Vagina (tissue), 2 donors: ENCODE results near the gene TMX3. TPM values are rescaled to one million over a fixed set of nuclear protein-coding genes. Genes with fewer than 3 reads are reported as not detected.

Experiments
- DNase-seq, 2 donors: peaks; one replicate each; pipeline ENCODE4 v3.0.0-alpha.2; 2017; ENCODE audit errors: extremely low spot score in 2 of 2
- H3K27ac ChIP-seq: fragments of 200-600 bp; sonication (generic); one replicate; pipeline ENCODE4 v1.5.1; 2019
- H3K27me3 ChIP-seq: fragments of 200-600 bp; sonication (generic); one replicate; pipeline ENCODE4 v1.5.1; 2019
- H3K36me3 ChIP-seq, 2 donors: fragments of 200-600 bp; sonication (generic); one replicate each; pipeline ENCODE4 v1.5.1; 2017 to 2019
- H3K4me1 ChIP-seq: fragments of 200-600 bp; sonication (generic); one replicate; pipeline ENCODE4 v1.5.1; 2019
- H3K4me3 ChIP-seq, 2 donors: fragments of 200-600 bp; sonication (generic); 1 replicate in 1 of 2; 2 replicates in 1 of 2; pipeline ENCODE4 v1.5.1; 2016 to 2019
- H3K9me3 ChIP-seq: fragments of 200-600 bp; sonication (generic); one replicate; pipeline ENCODE4 v1.5.1; 2019
- POLR2A ChIP-seq, 2 donors: fragments of 450-650 bp; IDR thresholded peaks; one replicate each; pipeline ENCODE4 v1.6.1; 2017; ENCODE audit warnings: antibody characterized with exemption in 2 of 2, mild to moderate bottlenecking in 2 of 2, moderate library complexity in 2 of 2
- POLR2AphosphoS5 ChIP-seq, 2 donors: sonication (generic); formaldehyde crosslinking; IDR thresholded peaks; one replicate each; pipeline ENCODE4 v1.9.0; 2017; ENCODE audit warnings: antibody characterized with exemption in 2 of 2, mild to moderate bottlenecking in 2 of 2, low read depth in 1 of 2; ENCODE audit not compliant: insufficient read depth in 1 of 2
- intact Hi-C: fragments of 100-400 bp; cut with DNase I; formaldehyde crosslinking; loops from one replicate; pipeline ENCODE4 v1.15.1; 2023
- total RNA-seq: library from RNA; depleted of rRNA; stranded (reverse); fragments of >200 nt; gene quantifications from one replicate; pipeline ENCODE4 v1.2.3, GENCODE V29; 2016
- TF ChIP-seq, protein P1 (sequence below), 3 experiments: fragments of 450-650 bp in 2 of 3; fragments of 200-600 bp in 1 of 3; sonication (generic) in 1 of 3; IDR thresholded peaks; one replicate each; pipeline ENCODE4 v1.5.1; 2017 to 2019; ENCODE audit warnings: antibody characterized with exemption in 3 of 3, mild to moderate bottlenecking in 2 of 3, moderate library complexity in 2 of 3

Gene TMX3
- total RNA-seq, 1 donor from 2014 or later, result 32.7 TPM

DNA sequence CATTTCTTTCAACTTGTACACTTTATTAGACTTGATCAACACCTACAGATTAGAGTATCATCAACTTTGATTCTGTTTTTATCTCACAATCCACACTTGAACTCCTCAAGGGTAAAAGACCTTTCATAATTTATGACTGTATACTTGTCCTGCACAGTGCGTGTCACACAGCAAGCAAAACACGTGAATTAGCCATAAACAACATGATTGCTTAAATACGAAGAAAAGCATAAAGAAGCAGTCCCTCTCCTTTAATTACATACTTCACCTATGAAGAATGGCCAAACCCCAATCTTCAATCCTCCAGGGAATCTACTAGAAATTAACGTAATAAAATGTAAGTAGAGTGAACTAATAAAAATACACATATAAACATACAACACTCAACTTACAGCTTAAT lies 13.6 kb downstream of the TMX3 start:
- intact Hi-C loops, result no loop called here
- Histone ChIP-seq H3K27me3 (no peaks in the 10 kb centered on the region), H3K36me3 (peaks cover 7 to 14% of the 10 kb centered on the region in 2 donors), H3K4me1 (no peaks in the 10 kb centered on the region), H3K4me3 (no peak overlapping the region), H3K27ac (no peak overlapping the region), H3K9me3 (no peaks in the 10 kb centered on the region)
- TF ChIP-seq POLR2AphosphoS5 (IDR thresholded peaks at IDR 0.05; ENCODE audit: insufficient read depth in 1 of 2, low read depth in 1 of 2), result no peak
- TF ChIP-seq POLR2A (IDR thresholded peaks at IDR 0.05), result no peak
- TF ChIP-seq, protein P1, sequence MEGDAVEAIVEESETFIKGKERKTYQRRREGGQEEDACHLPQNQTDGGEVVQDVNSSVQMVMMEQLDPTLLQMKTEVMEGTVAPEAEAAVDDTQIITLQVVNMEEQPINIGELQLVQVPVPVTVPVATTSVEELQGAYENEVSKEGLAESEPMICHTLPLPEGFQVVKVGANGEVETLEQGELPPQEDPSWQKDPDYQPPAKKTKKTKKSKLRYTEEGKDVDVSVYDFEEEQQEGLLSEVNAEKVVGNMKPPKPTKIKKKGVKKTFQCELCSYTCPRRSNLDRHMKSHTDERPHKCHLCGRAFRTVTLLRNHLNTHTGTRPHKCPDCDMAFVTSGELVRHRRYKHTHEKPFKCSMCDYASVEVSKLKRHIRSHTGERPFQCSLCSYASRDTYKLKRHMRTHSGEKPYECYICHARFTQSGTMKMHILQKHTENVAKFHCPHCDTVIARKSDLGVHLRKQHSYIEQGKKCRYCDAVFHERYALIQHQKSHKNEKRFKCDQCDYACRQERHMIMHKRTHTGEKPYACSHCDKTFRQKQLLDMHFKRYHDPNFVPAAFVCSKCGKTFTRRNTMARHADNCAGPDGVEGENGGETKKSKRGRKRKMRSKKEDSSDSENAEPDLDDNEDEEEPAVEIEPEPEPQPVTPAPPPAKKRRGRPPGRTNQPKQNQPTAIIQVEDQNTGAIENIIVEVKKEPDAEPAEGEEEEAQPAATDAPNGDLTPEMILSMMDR (IDR thresholded peaks at IDR 0.05), result no peak
- DNase-seq, result no peak

DNA sequence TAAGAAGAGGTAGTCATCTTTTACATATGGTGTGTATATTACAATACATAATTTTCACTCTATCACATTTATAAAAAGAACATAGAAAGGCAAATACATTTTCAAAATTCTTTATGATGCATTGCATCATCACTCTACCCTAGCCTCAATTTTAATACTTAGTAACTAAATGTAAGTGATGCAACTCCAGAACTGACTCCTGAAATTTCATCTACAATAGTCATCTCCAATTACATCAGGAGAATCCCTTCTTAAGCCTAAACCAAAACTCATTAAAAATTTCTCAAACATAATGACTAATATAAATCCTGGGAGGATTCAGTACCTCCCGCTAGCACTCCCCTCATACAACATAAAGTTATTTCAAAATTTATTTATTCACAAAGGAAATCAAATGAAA lies 15.9 kb downstream of the TMX3 start:
- Histone ChIP-seq H3K4me3 (no peak overlapping the region), H3K27me3 (no peaks in the 10 kb centered on the region), H3K9me3 (no peaks in the 10 kb centered on the region), H3K36me3 (peaks cover 7 to 30% of the 10 kb centered on the region in 2 donors), H3K4me1 (no peaks in the 10 kb centered on the region), H3K27ac (no peak overlapping the region)
- TF ChIP-seq POLR2AphosphoS5 (IDR thresholded peaks at IDR 0.05; ENCODE audit: insufficient read depth in 1 of 2, low read depth in 1 of 2) (no peak), POLR2A (IDR thresholded peaks at IDR 0.05) (no peak)
- TF ChIP-seq, protein P1 (IDR thresholded peaks at IDR 0.05), result no peak
- no peak for DNase-seq
- intact Hi-C loops, result no loop called here

DNA sequence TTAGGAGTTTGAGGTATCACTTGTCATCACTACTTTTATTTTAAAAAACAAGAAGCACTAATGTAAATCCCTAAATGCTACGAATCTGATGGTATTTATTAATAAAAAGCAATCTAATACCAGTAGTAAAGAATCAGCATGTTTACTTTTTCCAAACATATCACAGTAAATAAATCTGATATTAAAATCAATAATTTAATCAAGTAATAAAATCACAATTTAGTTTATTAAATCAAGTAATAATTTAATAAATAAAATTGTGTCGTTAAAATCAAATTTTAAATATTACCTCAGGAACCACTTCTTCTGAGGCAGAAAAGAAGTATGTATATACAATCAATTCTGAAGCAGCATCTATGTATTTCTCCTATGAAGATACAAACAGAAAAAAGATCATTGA lies 18.0 kb downstream of the TMX3 start:
- no peak overlapping the region for H3K4me3 ChIP-seq
- no peak overlapping the region for H3K27ac ChIP-seq
- no peaks in the 10 kb centered on the region for H3K4me1 ChIP-seq

DNA sequence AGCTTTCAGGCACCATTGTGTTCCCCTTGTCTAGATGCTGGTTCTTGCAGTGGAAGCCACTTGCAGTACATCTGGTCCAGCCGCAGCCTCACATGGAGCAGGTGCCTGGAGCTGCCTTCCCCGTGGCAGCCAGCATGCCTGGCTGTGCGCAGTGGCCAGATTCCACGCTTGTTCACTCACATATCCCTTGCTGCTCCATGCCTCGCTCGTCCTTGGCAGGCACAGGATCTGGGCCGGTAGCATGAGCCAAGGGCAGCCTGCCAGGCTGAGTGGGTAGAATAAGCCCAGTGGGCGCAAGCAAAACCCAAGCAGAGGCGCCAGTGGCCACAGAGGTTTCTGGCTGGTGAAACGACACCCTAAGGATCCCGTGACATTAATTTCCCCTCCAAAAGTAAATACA lies 20.6 kb downstream of the TMX3 start:
- TF ChIP-seq POLR2AphosphoS5 (IDR thresholded peaks at IDR 0.05; ENCODE audit: insufficient read depth in 1 of 2, low read depth in 1 of 2) (no peak), POLR2A (IDR thresholded peaks at IDR 0.05) (no peak)
- TF ChIP-seq, protein P1 (IDR thresholded peaks at IDR 0.05), result no peak
- no peak overlapping the region for H3K4me3 ChIP-seq
- H3K27ac ChIP-seq, result no peak overlapping the region
- H3K27me3 ChIP-seq, result no peaks in the 10 kb centered on the region
- no peaks in the 10 kb centered on the region for H3K4me1 ChIP-seq
- no peak for DNase-seq
- H3K9me3 ChIP-seq, result no peaks in the 10 kb centered on the region
- peaks cover 7 to 40% of the 10 kb centered on the region in 2 donors for H3K36me3 ChIP-seq
- intact Hi-C loops, result no loop called here

More for the DNA sequence above, 18.0 kb downstream of the TMX3 start:
- no peaks in the 10 kb centered on the region for H3K9me3 ChIP-seq
- TF ChIP-seq POLR2A (IDR thresholded peaks at IDR 0.05), result no peak
- TF ChIP-seq POLR2AphosphoS5 (IDR thresholded peaks at IDR 0.05; ENCODE audit: insufficient read depth in 1 of 2, low read depth in 1 of 2), result no peak
- TF ChIP-seq, protein P1 (IDR thresholded peaks at IDR 0.05), result no peak
- peaks cover 7 to 40% of the 10 kb centered on the region in 2 donors for H3K36me3 ChIP-seq
- intact Hi-C loops, result no loop called here
- H3K27me3 ChIP-seq, result no peaks in the 10 kb centered on the region
- DNase-seq, result no peak

DNA sequence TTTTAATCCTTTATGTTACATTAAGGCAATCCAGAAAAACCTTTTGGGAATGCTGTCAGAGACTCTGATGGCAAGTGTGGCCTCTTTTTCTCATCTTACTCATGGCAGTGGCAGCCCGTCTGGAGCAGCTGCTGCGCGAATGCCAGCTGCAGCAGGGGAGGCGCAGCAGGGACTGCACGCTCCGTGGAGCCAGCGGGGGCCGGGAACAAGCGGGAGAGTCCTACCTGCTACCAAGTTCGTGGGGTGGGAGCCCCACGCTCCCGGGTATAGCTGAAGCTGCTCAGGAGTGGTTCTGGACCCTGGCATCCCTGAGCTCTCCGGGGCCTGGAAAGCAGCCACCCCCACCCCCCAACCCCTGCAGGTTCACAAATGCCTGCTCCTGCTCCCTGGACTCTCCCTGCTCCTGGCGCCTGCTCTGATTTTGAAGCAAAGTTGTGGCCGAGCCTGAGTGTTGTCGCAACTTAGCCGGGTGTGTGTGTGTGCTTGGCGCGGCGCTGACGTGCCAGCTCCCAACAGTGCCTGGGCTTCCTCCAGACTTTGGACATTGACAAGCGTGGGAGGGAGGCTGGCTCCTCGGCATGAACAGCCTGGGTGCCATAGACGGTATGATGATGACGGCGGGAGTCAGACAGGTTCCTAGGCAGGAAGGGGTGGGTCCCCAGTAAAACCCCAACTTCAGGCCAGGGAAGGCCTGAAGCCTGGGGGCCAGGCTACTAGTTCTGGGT lies 21.7 kb downstream of the TMX3 start:
- no peak overlapping the region for H3K27ac ChIP-seq
- H3K4me1 ChIP-seq, result no peaks in the 10 kb centered on the region
- no peak overlapping the region for H3K4me3 ChIP-seq
- H3K27me3 ChIP-seq, result no peaks in the 10 kb centered on the region
- intact Hi-C loops, result no loop called here
- no peaks in the 10 kb centered on the region for H3K9me3 ChIP-seq
- TF ChIP-seq, protein P1 (IDR thresholded peaks at IDR 0.05), result no peak
- TF ChIP-seq POLR2AphosphoS5 (IDR thresholded peaks at IDR 0.05; ENCODE audit: insufficient read depth in 1 of 2, low read depth in 1 of 2), result no peak
- no peak for TF ChIP-seq POLR2A (IDR thresholded peaks at IDR 0.05)
- H3K36me3 ChIP-seq, result peaks cover 7 to 40% of the 10 kb centered on the region in 2 donors
- DNase-seq, result no peak
